H1 (cell line): ENCODE measurements around the gene RASSF9. TPM values are rescaled to one million over a fixed set of nuclear protein-coding genes. Genes with fewer than 3 reads are reported as not detected.

Source experiments
- CTCF ChIA-PET: fragments of 300-600 bp; sonication (Branson Sonifier 250); formaldehyde crosslinking; loops from one replicate; lab custom pipeline; 2021; ENCODE audit not compliant: partially characterized antibody; lab: Charles Lee
- POLR2A ChIA-PET: fragments of 300-600 bp; sonication (Branson Sonifier 250); formaldehyde crosslinking; loops from one replicate; lab custom pipeline; 2021; ENCODE audit warnings: inconsistent platforms; ENCODE audit not compliant: partially characterized antibody; lab: Charles Lee
- DNase-seq, 2 experiments: peaks; one replicate each; pipeline versions ENCODE4 v3.0.0 to v3.0.0-alpha.2; 2010 to 2022; ENCODE audit warnings: low spot score in 2 of 2, low read depth in 1 of 2, mixed read lengths in 1 of 2
- FAIRE-seq: peaks from 2 replicates; lab custom pipeline; 2011; peaks lifted over from hg19 to GRCh38; lab: Jason Lieb, UNC
- H2AFZ ChIP-seq: 2 replicates; pipeline ENCODE4 v1.8.1; 2012; ENCODE audit warnings: low read length, inconsistent platforms
- H2AK5ac ChIP-seq: 2 replicates; pipeline ENCODE4 v1.6.1; 2013; ENCODE audit warnings: low read depth, low read length
- H2BK120ac ChIP-seq: replicated peaks from 2 replicates; pipeline ENCODE3; 2013; ENCODE audit warnings: low read depth, low read length, inconsistent platforms
- H2BK12ac ChIP-seq: 2 replicates; pipeline ENCODE4 v1.6.1; 2013; ENCODE audit warnings: low read depth, low read length
- H2BK15ac ChIP-seq: 2 replicates; pipeline ENCODE4 v1.6.1; 2013; ENCODE audit warnings: low read length
- H2BK20ac ChIP-seq: 2 replicates; pipeline ENCODE4 v1.6.1; 2013; ENCODE audit warnings: low read length
- H2BK5ac ChIP-seq: 2 replicates; pipeline ENCODE4 v1.6.1; 2013; ENCODE audit warnings: low read depth, low read length
- H3K14ac ChIP-seq: 2 replicates; pipeline ENCODE4 v1.6.1; 2013; ENCODE audit warnings: inconsistent platforms; ENCODE audit not compliant: insufficient read length
- H3K18ac ChIP-seq: 2 replicates; pipeline ENCODE4 v1.6.1; 2013; ENCODE audit warnings: low read length; ENCODE audit errors: extremely low read depth
- H3K23ac ChIP-seq: 2 replicates; pipeline ENCODE4 v1.6.1; 2013; ENCODE audit warnings: inconsistent platforms; ENCODE audit not compliant: insufficient read length
- H3K23me2 ChIP-seq: 2 replicates; pipeline ENCODE4 v1.6.1; 2013; ENCODE audit warnings: low read depth, low read length
- H3K27ac ChIP-seq: 2 replicates; pipeline ENCODE4 v1.6.1; 2011; ENCODE audit warnings: low read depth, low read length, inconsistent platforms
- H3K27me3 ChIP-seq, 4 experiments: replicated peaks in 1 of 4; 1 replicate in 1 of 4; 2 replicates in 3 of 4; pipeline versions ENCODE4 v1.6.1 to v1.8.1; 2011 to 2013; ENCODE audit warnings: low read length in 3 of 4, mild to moderate bottlenecking in 3 of 4, inconsistent platforms in 2 of 4, mixed read lengths in 2 of 4, moderate library complexity in 1 of 4; ENCODE audit not compliant: control insufficient read depth in 3 of 4, insufficient read depth in 3 of 4; ENCODE audit errors: extremely low read depth in 1 of 4
- H3K36me3 ChIP-seq, 4 experiments: 2 replicates each; pipeline versions ENCODE4 v1.6.1 to v1.8.1; 2011 to 2013; ENCODE audit warnings: mild to moderate bottlenecking in 4 of 4, low read length in 3 of 4, moderate library complexity in 2 of 4, control low read depth in 1 of 4, inconsistent platforms in 1 of 4; ENCODE audit not compliant: insufficient read depth in 4 of 4, control insufficient read depth in 2 of 4
- H3K4ac ChIP-seq: replicated peaks from 2 replicates; pipeline ENCODE3; 2013; ENCODE audit warnings: low read length, low read depth, mixed read lengths, inconsistent platforms; ENCODE audit not compliant: insufficient read length
- H3K4me1 ChIP-seq, 4 experiments: replicated peaks in 1 of 4; 1 replicate in 1 of 4; 2 replicates in 3 of 4; pipeline versions ENCODE4 v1.6.1 to v1.8.1; 2011 to 2013; ENCODE audit warnings: low read length in 3 of 4, inconsistent platforms in 2 of 4, mixed read lengths in 1 of 4; ENCODE audit not compliant: insufficient read depth in 4 of 4, control insufficient read depth in 3 of 4
- H3K4me2 ChIP-seq, 2 experiments: 2 replicates each; pipeline versions ENCODE4 v1.6.1 to v1.8.1; 2011 to 2013; ENCODE audit warnings: low read depth in 2 of 2, low read length in 2 of 2, control low read depth in 1 of 2, inconsistent platforms in 1 of 2, mild to moderate bottlenecking in 1 of 2; ENCODE audit not compliant: insufficient read depth in 1 of 2
- H3K4me3 ChIP-seq, 4 experiments: fragments of 200-600, 300-600 bp in 1 of 4; sonication (generic), shearing (Covaris generic), sonication (Bioruptor Twin) in 1 of 4; 2 replicates each; pipeline versions ENCODE4 v1.5.1 to v1.8.1; 2011 to 2016; ENCODE audit warnings: low read length in 4 of 4, low read depth in 3 of 4, control low read depth in 2 of 4, inconsistent platforms in 2 of 4, mild to moderate bottlenecking in 2 of 4, mixed read lengths in 1 of 4, moderate library complexity in 1 of 4; ENCODE audit not compliant: insufficient read depth in 2 of 4; ENCODE audit errors: extremely low read depth in 1 of 4
- H3K56ac ChIP-seq: replicated peaks from 2 replicates; pipeline ENCODE3; 2013; ENCODE audit warnings: low read depth, mild to moderate bottlenecking, mixed read lengths, low read length, inconsistent platforms; ENCODE audit not compliant: insufficient read length
- H3K79me1 ChIP-seq: 2 replicates; pipeline ENCODE4 v1.6.1; 2013; ENCODE audit warnings: low read depth, low read length, control low read depth
- H3K79me2 ChIP-seq, 2 experiments: 2 replicates each; pipeline versions ENCODE4 v1.6.1 to v1.8.1; 2012 to 2013; ENCODE audit warnings: low read length in 2 of 2, mild to moderate bottlenecking in 2 of 2, inconsistent platforms in 1 of 2; ENCODE audit not compliant: insufficient read depth in 2 of 2, control insufficient read depth in 1 of 2
- H3K9ac ChIP-seq, 4 experiments: replicated peaks in 1 of 4; 1 replicate in 1 of 4; 2 replicates in 3 of 4; pipeline versions ENCODE4 v1.6.1 to v1.8.1; 2011 to 2013; ENCODE audit warnings: low read depth in 3 of 4, low read length in 3 of 4, control low read depth in 2 of 4, mild to moderate bottlenecking in 2 of 4, moderate library complexity in 2 of 4, inconsistent platforms in 1 of 4; ENCODE audit errors: extremely low read depth in 1 of 4
- H3K9me3 ChIP-seq, 2 experiments: 2 replicates each; pipeline versions ENCODE4 v1.6.1 to v1.8.1; 2012 to 2013; ENCODE audit warnings: mild to moderate bottlenecking in 2 of 2, moderate library complexity in 2 of 2, control low read depth in 1 of 2, inconsistent platforms in 1 of 2, low read depth in 1 of 2, low read length in 1 of 2, mixed read lengths in 1 of 2; ENCODE audit not compliant: insufficient read depth in 2 of 2
- H4K20me1 ChIP-seq, 2 experiments: replicated peaks in 1 of 2; 2 replicates each; pipeline versions ENCODE3 to v1.8.1; 2011 to 2013; ENCODE audit warnings: inconsistent platforms in 2 of 2, low read length in 2 of 2, mild to moderate bottlenecking in 1 of 2; ENCODE audit not compliant: insufficient read depth in 2 of 2, control insufficient read depth in 1 of 2
- H4K5ac ChIP-seq: 2 replicates; pipeline ENCODE4 v1.6.1; 2013; ENCODE audit warnings: low read length, low read depth, mixed read lengths, inconsistent platforms; ENCODE audit not compliant: insufficient read length
- H4K8ac ChIP-seq: 2 replicates; pipeline ENCODE4 v1.8.0; 2013; ENCODE audit warnings: mild to moderate bottlenecking, moderate library complexity, low read length, inconsistent platforms; ENCODE audit not compliant: insufficient read depth; ENCODE audit errors: extremely low read depth
- H4K91ac ChIP-seq: replicated peaks from 2 replicates; pipeline ENCODE3; 2013; ENCODE audit warnings: low read length, mixed read lengths, inconsistent platforms; ENCODE audit not compliant: insufficient read length
- RNF2 ChIP-seq: fragments of 200-900, 300-1000 bp; sonication (generic); IDR thresholded peaks from 2 replicates; pipeline ENCODE4 v1.7.1; 2016; ENCODE audit warnings: borderline replicate concordance, low read depth, mild to moderate bottlenecking, antibody characterized with exemption, low read length; ENCODE audit not compliant: poor library complexity, severe bottlenecking; ENCODE audit errors: missing control alignments
- WGBS, 2 experiments: shearing (Covaris generic) in 1 of 2; methylation state at CpG; one replicate each; pipeline versions ENCODE4 v1.1.6 to v1.1.7; 2013 to 2015; ENCODE audit warnings: low lambda C conversion rate in 2 of 2, mixed read lengths in 2 of 2, inconsistent platforms in 1 of 2, low coverage in 1 of 2, missing lambda C conversion rate in 1 of 2; ENCODE audit not compliant: insufficient replicate concordance in 2 of 2, insufficient coverage in 1 of 2, insufficient read length in 1 of 2; ENCODE audit errors: extremely low coverage in 1 of 2, missing lambda C conversion rate in 1 of 2; 5-methylcytosine and 5-hydroxymethylcytosine counted together
- polyA plus RNA-seq, 7 experiments: library from polyadenylated mRNA; depleted of rRNA in 3 of 7; stranded (reverse) in 5 of 7; unstranded in 2 of 7; fragments of >200 nt in 5 of 7; fragments of 200-250 nt in 2 of 7; gene quantifications; 1 replicate in 5 of 7; 2 replicates in 1 of 7; 4 replicates in 1 of 7; pipeline versions ENCODE4 v1.2.1 to v1.2.3, GENCODE V29; 2011 to 2013; ENCODE audit warnings: missing spikeins in 2 of 7, mixed read lengths in 2 of 7
- total RNA-seq: library from RNA; stranded (reverse); fragmentation: NEBNext Ultra II Directional; extraction: Animal tissue kit (Norgen Biotek cat#: 25700); gene quantifications from 2 replicates; pipeline ENCODE4 v1.2.1, GENCODE V29; 2021

Gene RASSF9
- total and polyA plus RNA-seq, 2 of the 8 experiments (the other 6 are each of a cell fraction or from before 2014, with no cell fraction given): 0.06 to 0.39 TPM

- Histone ChIP-seq H3K56ac (no peak overlapping the region), H3K18ac (peak overlapping the region; percentile 24; the same call in 1 of the 2 replicates), H3K9me3 (no peaks in the 10 kb centered on the region), H2BK120ac (no peak overlapping the region), H4K5ac (no peak overlapping the region), H2BK20ac (no peak overlapping the region), H2AFZ (peak overlapping the region; percentile 82; the same call in 1 of the 2 replicates), H3K36me3 (no peaks in the 10 kb centered on the region), H3K4ac (no peak overlapping the region), H4K20me1 (no peaks in the 10 kb centered on the region), H3K4me2 (no peak overlapping the region), H2BK12ac (no peak overlapping the region)
- CTCF ChIA-PET: interaction anchor here (0.6 to 4.2 kb wide), 37 partner anchors 11 to 714 kb away, joined by 3 to 58 read pairs (median 4); partner anchors contain the start of gene RASSF9
- FAIRE-seq (no peak), DNase-seq (no peak)
- POLR2A ChIA-PET: no interaction called here
- no peak for TF ChIP-seq RNF2
- TF ChIP-seq, all 59 proteins: peak for 0
- no peaks in the 10 kb centered on the region for H3K79me2 ChIP-seq
- H3K23ac ChIP-seq: no peak overlapping the region
- no peaks in the 10 kb centered on the region for H3K27me3 ChIP-seq
- no peak overlapping the region for H3K4me3 ChIP-seq
- H3K9ac ChIP-seq: no peak overlapping the region
- peak overlapping the region; percentile 80 for H4K91ac ChIP-seq
- no peak overlapping the region for H3K14ac ChIP-seq
- peaks cover 0 to 2% (median 0%) of the 10 kb centered on the region in 4 experiments; a peak in 1 of 7 replicates for H3K4me1 ChIP-seq
- H3K23me2 ChIP-seq: no peaks in the 10 kb centered on the region
- no peak overlapping the region for H2AK5ac ChIP-seq
- whole genome bisulfite sequencing, 2 experiments: 81% methylated on average over 5 of the region's 6 CpGs; no CpG with 5 or more reads in 1 of the 2 experiments
- no peak overlapping the region for H3K27ac ChIP-seq
- H2BK5ac ChIP-seq: peak overlapping the region; percentile 18; the same call in 1 of the 2 replicates
- H3K79me1 ChIP-seq: no peaks in the 10 kb centered on the region
- 0 out of 2 replicates have a peak overlapping the region, but pooled peaks have one; percentile 28 for H4K8ac ChIP-seq
- no peak overlapping the region for H2BK15ac ChIP-seq
Measured at GRCh38 chr12:85865890-85866289, 29.7 kb upstream of the RASSF9 start.
